CD14-positive monocyte (primary cell): ENCODE data around the gene JSRP1. TPM values are rescaled to one million over a fixed set of nuclear protein-coding genes. Genes with fewer than 3 reads are reported as not detected.
A peak's percentile ranks its signal among the peaks of the same experiment; 100 is the strongest.

Experiments
- DNase-seq, 3 donors: peaks; one replicate each; pipeline ENCODE4 v3.0.0-alpha.2; 2011 to 2022
- H2AFZ ChIP-seq: 2 replicates; pipeline ENCODE4 v1.6.0; 2012; ENCODE audit warnings: mild to moderate bottlenecking, low read depth, low read length, inconsistent platforms; ENCODE audit not compliant: insufficient read depth, poor library complexity, severe bottlenecking
- H3K27ac ChIP-seq, 2 donors: 1 replicate in 1 of 2; 2 replicates in 1 of 2; pipeline ENCODE4 v1.5.1; 2012 to 2013; ENCODE audit warnings: low read length in 2 of 2, control low read depth in 1 of 2, inconsistent platforms in 1 of 2, low read depth in 1 of 2, mild to moderate bottlenecking in 1 of 2
- H3K27me3 ChIP-seq, 2 donors: one replicate each; pipeline versions ENCODE4 v1.6.0 to v1.6.1; 2011 to 2013; ENCODE audit warnings: low read length in 2 of 2; ENCODE audit not compliant: control insufficient read depth in 2 of 2, insufficient read depth in 2 of 2
- H3K36me3 ChIP-seq, 2 donors: replicated peaks in 1 of 2; 1 replicate in 1 of 2; 2 replicates in 1 of 2; pipeline versions ENCODE4 v1.5.1 to v1.6.1; 2012 to 2013; ENCODE audit warnings: low read length in 2 of 2, control low read depth in 1 of 2, inconsistent platforms in 1 of 2, mild to moderate bottlenecking in 1 of 2; ENCODE audit not compliant: insufficient read depth in 2 of 2, control insufficient read depth in 1 of 2
- H3K4me1 ChIP-seq, 2 donors: 1 replicate in 1 of 2; 2 replicates in 1 of 2; pipeline versions ENCODE4 v1.5.1 to v1.6.1; 2012 to 2013; ENCODE audit warnings: low read length in 2 of 2, control low read depth in 1 of 2, inconsistent platforms in 1 of 2, mild to moderate bottlenecking in 1 of 2, moderate library complexity in 1 of 2; ENCODE audit not compliant: insufficient read depth in 2 of 2, control insufficient read depth in 1 of 2
- H3K4me2 ChIP-seq: replicated peaks from 2 replicates; pipeline ENCODE3; 2012; ENCODE audit warnings: low read length, moderate library complexity, mild to moderate bottlenecking; ENCODE audit not compliant: poor library complexity, severe bottlenecking; ENCODE audit errors: extremely low read depth
- H3K4me3 ChIP-seq, 3 experiments: fragments of 200-600 bp in 1 of 3; sonication (generic) in 1 of 3; replicated peaks in 1 of 3; 1 replicate in 2 of 3; 2 replicates in 1 of 3; pipeline ENCODE4 v1.5.1; 2011 to 2013; ENCODE audit warnings: low read length in 3 of 3, mild to moderate bottlenecking in 3 of 3, control low read depth in 2 of 3, low read depth in 2 of 3, inconsistent platforms in 1 of 3, moderate library complexity in 1 of 3
- H3K79me2 ChIP-seq: 2 replicates; pipeline ENCODE4 v1.6.0; 2012; ENCODE audit warnings: mild to moderate bottlenecking, control low read depth, inconsistent platforms, low read length, moderate library complexity; ENCODE audit not compliant: insufficient read depth
- H3K9ac ChIP-seq: 2 replicates; pipeline ENCODE4 v1.6.0; 2017; ENCODE audit warnings: low read length, mild to moderate bottlenecking; ENCODE audit not compliant: insufficient read depth, poor library complexity, severe bottlenecking
- H3K9me3 ChIP-seq, 2 donors: replicated peaks in 1 of 2; 1 replicate in 1 of 2; 2 replicates in 1 of 2; pipeline versions ENCODE4 v1.5.1 to v1.6.1; 2012 to 2013; ENCODE audit warnings: low read length in 2 of 2, control low read depth in 1 of 2; ENCODE audit not compliant: control insufficient read depth in 1 of 2, insufficient read depth in 1 of 2
- H4K20me1 ChIP-seq: 2 replicates; pipeline ENCODE4 v1.6.0; 2012; ENCODE audit warnings: mild to moderate bottlenecking, low read length, control low read depth, moderate library complexity; ENCODE audit not compliant: insufficient read depth
- H3K27ac Mint-ChIP-seq, 7 donors: one replicate each; pipeline ENCODE4 v1.8.0; 2020; ENCODE audit warnings: mild to moderate bottlenecking in 7 of 7, mixed read lengths in 7 of 7, moderate library complexity in 6 of 7, inconsistent platforms in 2 of 7
- H3K27me3 Mint-ChIP-seq, 3 donors: one replicate each; pipeline ENCODE4 v1.8.0; 2021 to 2022; ENCODE audit warnings: low read depth in 3 of 3, mild to moderate bottlenecking in 3 of 3, mixed read lengths in 3 of 3, moderate library complexity in 3 of 3, inconsistent platforms in 1 of 3
- H3K36me3 Mint-ChIP-seq, 2 donors: one replicate each; pipeline ENCODE4 v1.8.0; 2020; ENCODE audit warnings: mixed read lengths in 2 of 2, inconsistent platforms in 1 of 2, mild to moderate bottlenecking in 1 of 2
- H3K4me1 Mint-ChIP-seq: one replicate; pipeline ENCODE4 v1.8.0; 2020; ENCODE audit warnings: mild to moderate bottlenecking, mixed read lengths
- H3K4me3 Mint-ChIP-seq, 2 donors: one replicate each; pipeline ENCODE4 v1.8.0; 2020; ENCODE audit warnings: mild to moderate bottlenecking in 2 of 2, mixed read lengths in 2 of 2, moderate library complexity in 1 of 2
- H3K9me3 Mint-ChIP-seq, 7 donors: one replicate each; pipeline ENCODE4 v1.8.0; 2020 to 2022; ENCODE audit warnings: mixed read lengths in 7 of 7, mild to moderate bottlenecking in 6 of 7, moderate library complexity in 6 of 7, inconsistent platforms in 2 of 7
- WGBS: methylation state at CpG from one replicate; pipeline ENCODE4 v1.1.5; 2013; ENCODE audit warnings: missing lambda C conversion rate; ENCODE audit not compliant: insufficient coverage; 5-methylcytosine and 5-hydroxymethylcytosine counted together
- intact Hi-C, 2 donors: fragments of 100-400 bp; cut with micrococcal nuclease; formaldehyde crosslinking; loops; one replicate each; pipeline versions ENCODE4 v1.15.0 to v1.15.1; 2023
- polyA plus RNA-seq, 3 donors: library from polyadenylated mRNA; depleted of rRNA in 1 of 3; unstranded in 2 of 3; stranded (reverse) in 1 of 3; fragments of 300-500 nt in 2 of 3; fragments of >200 nt in 1 of 3; fragmentation: Illumina TruSeq in 2 of 3; gene quantifications; 1 replicate in 2 of 3; 2 replicates in 1 of 3; pipeline ENCODE4 v1.2.3, GENCODE V29; 2012 to 2021
- TF ChIP-seq, protein P1 (sequence below): fragments of 200-600 bp; IDR thresholded peaks from one replicate; pipeline ENCODE4 v1.8.0; 2022; ENCODE audit warnings: antibody characterized with exemption, mild to moderate bottlenecking

JSRP1 gene
- polyA plus RNA-seq, 3 donors: 0.38 to 0.50 TPM; not detected in 1

DNA sequence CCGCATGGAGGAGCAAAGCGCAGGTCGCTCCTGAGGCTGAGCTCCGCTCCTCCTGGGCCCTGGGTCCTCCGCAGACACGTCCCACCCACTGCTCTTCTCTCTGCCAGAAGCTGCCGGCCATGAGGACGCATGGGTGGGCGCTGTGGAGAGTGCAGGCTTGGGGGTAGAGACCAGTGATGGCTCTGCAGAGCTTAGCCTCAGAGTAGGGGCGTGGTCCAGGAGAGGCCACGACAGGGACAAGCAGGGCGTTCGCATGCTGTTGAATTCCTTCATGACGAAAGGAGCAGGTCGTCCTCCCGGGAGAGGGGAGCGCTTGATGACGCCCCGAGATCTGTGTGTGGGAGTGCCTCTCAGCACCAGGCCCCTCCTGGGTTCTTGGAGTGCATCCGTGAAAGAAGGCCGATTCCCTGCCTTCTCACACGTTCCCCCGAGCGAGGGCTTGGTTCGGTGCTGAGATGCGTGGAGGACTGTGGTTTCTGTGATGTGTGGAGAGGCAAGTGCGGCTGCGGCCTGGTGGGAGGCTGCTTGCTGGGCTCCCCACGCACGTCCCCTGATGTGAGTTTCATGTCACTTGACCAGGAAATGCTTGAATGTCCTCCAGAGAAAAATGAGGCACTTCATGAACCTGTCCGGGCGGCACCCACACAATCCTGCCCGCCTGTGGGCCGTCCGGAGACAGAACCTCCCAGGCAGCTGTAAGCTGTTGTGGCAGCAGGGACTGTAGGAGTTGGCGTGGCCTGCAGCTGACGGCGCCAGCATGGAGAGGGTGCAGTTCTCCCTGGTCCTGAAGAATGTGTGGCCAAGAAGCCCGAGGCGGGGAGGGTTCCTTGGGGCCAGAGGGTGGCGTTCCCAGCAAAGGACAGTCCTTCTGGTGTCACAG is 15.1 kb downstream of the JSRP1 start:
- H3K79me2 ChIP-seq: peaks cover 83% of the 10 kb centered on the region
- H3K27me3 Mint-ChIP-seq: peaks cover 0 to 1% (median 0%) of the 10 kb centered on the region in 3 donors
- no peak overlapping the region for H2AFZ ChIP-seq
- no peaks in the 10 kb centered on the region for H3K27me3 ChIP-seq
- H3K9me3 Mint-ChIP-seq: no peaks in the 10 kb centered on the region
- H3K4me2 ChIP-seq: no peak overlapping the region
- intact Hi-C loops: no loop called here
- TF ChIP-seq, protein P1, sequence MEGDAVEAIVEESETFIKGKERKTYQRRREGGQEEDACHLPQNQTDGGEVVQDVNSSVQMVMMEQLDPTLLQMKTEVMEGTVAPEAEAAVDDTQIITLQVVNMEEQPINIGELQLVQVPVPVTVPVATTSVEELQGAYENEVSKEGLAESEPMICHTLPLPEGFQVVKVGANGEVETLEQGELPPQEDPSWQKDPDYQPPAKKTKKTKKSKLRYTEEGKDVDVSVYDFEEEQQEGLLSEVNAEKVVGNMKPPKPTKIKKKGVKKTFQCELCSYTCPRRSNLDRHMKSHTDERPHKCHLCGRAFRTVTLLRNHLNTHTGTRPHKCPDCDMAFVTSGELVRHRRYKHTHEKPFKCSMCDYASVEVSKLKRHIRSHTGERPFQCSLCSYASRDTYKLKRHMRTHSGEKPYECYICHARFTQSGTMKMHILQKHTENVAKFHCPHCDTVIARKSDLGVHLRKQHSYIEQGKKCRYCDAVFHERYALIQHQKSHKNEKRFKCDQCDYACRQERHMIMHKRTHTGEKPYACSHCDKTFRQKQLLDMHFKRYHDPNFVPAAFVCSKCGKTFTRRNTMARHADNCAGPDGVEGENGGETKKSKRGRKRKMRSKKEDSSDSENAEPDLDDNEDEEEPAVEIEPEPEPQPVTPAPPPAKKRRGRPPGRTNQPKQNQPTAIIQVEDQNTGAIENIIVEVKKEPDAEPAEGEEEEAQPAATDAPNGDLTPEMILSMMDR: no peak
- peak overlapping the region in 1 of 2 donors; percentile 99 for H3K27ac ChIP-seq
- no peak overlapping the region for H3K4me3 Mint-ChIP-seq
- H3K36me3 ChIP-seq: peaks cover 33 to 54% of the 10 kb centered on the region in 2 donors
- peaks cover 37 to 44% of the 10 kb centered on the region in 2 donors for H3K4me1 ChIP-seq
- 94% methylated on average over 35 of the region's 41 CpGs for WGBS
- peak overlapping the region in 3 of 7 donors; percentile 22 to 38 (median 24) for H3K27ac Mint-ChIP-seq
- no peak overlapping the region for H3K4me3 ChIP-seq
- DNase-seq: no peak
- peaks cover 44% of the 10 kb centered on the region for H3K4me1 Mint-ChIP-seq
- peaks cover 34 to 56% of the 10 kb centered on the region in 2 donors for H3K36me3 Mint-ChIP-seq
- H3K9ac ChIP-seq: no peak overlapping the region
- peaks cover 87% of the 10 kb centered on the region for H4K20me1 ChIP-seq
- no peaks in the 10 kb centered on the region for H3K9me3 ChIP-seq

DNA sequence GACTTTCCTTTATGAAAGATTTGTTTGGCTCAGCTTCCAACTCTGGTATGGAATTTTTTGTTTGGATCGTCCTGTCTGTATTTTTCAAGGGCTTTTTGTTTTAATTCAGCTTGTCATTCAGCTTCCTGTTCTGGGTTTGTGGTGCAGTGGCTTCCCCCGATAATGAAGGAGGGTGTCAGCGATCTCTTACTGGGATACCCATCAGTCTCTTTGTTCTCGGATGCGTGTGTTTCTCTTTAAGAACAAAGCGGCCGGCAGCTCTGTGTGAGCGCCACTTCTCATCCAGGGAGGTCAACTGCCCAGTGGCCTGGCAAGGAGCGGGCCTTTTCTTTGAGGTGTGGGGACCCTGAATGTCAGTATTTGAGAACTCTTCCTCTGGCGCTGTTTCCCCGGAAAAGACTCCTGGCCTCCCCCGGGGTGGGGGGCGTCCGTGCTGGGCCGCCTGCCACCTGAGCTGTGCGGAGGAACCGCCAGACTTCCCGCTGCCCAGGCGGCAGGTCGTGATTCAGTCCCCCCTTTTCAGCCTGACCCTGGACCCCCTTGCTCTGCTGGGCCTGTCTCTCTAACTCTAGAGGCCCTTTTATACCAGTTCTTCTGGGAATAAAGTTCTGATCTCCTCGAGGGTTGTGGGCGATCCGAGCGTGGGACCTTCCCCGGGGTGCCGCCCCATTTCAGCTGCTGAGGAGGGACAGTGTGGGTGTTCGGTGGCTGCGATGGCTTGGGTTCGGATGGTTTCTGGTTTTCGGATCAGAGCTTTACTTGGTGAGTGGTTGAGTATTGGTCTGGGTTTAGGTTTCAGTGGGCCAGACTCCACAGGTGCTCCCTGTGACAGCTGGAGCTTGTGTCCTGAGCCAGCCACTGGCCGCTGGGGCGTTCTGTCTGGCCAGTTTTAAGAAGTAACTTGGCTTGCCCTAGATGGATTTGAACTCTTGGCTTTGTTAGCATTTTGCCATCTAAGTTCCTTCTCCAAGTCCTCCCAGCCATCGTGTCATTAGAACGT is 16.1 kb downstream of the JSRP1 start:
- no peaks in the 10 kb centered on the region for H3K9me3 ChIP-seq
- H3K9ac ChIP-seq: peak overlapping the region; percentile 41
- peak overlapping the region; percentile 2 to 99 for H3K27ac ChIP-seq
- peak overlapping the region; percentile 93 for H3K4me2 ChIP-seq
- Mint-ChIP-seq H3K27ac (peak overlapping the region; percentile 73 to 99 (median 86)), H3K9me3 (no peaks in the 10 kb centered on the region), H3K27me3 (peaks cover 0 to 1% (median 0%) of the 10 kb centered on the region in 3 donors), H3K4me1 (peaks cover 48% of the 10 kb centered on the region), H3K36me3 (peaks cover 26 to 46% of the 10 kb centered on the region in 2 donors), H3K4me3 (peak overlapping the region; percentile 68 to 91)
- H3K27me3 ChIP-seq: no peaks in the 10 kb centered on the region
- TF ChIP-seq, protein P1: no peak
- DNase-seq: peak; percentile 17 to 50 (median 22)
- H3K4me1 ChIP-seq: peaks cover 41 to 49% of the 10 kb centered on the region in 2 donors
- no peak overlapping the region for H2AFZ ChIP-seq
- 35% methylated on average over 34 of the region's 34 CpGs for WGBS
- peaks cover 88% of the 10 kb centered on the region for H3K79me2 ChIP-seq
- intact Hi-C loops: loop anchor here (5.0 kb wide), 3 partner anchors 77 to 88 kb away; partner anchors contain the start of genes AP3D1 (in 2 of the 2), LSM7 (in 1 of the 2) and SPPL2B (in 1 of the 2)
- peaks cover 22 to 44% of the 10 kb centered on the region in 2 donors for H3K36me3 ChIP-seq
- H3K4me3 ChIP-seq: peak overlapping the region; percentile 6 to 65 (median 27)
- H4K20me1 ChIP-seq: peaks cover 84% of the 10 kb centered on the region
